Brain microvascular endothelial cell (primary cell): ENCODE data around the gene VSTM2B.

Experiments used
- DNase-seq: peaks from one replicate; pipeline ENCODE4 v3.0.0-alpha.2; 2020
- H3K27ac ChIP-seq: fragments of 250-450 bp; sonication (Bioruptor Pico); 2 replicates; pipeline ENCODE4 v1.5.1; 2020; ENCODE audit warnings: mild to moderate bottlenecking, moderate library complexity
- H3K27me3 ChIP-seq: fragments of 250-450 bp; sonication (Bioruptor Pico); replicated peaks from 2 replicates; pipeline ENCODE4 v1.5.1; 2020; ENCODE audit warnings: mild to moderate bottlenecking
- H3K36me3 ChIP-seq: fragments of 250-450 bp; sonication (Bioruptor Pico); replicated peaks from 2 replicates; pipeline ENCODE4 v1.5.1; 2020; ENCODE audit warnings: mild to moderate bottlenecking
- H3K4me3 ChIP-seq: 2 replicates; pipeline ENCODE4 v1.5.1; 2011; ENCODE audit warnings: low read depth, mild to moderate bottlenecking, control low read depth, low read length, moderate library complexity
- CTCF ChIP-seq: IDR thresholded peaks from 2 replicates; pipeline ENCODE4 v1.5.1; 2011; ENCODE audit warnings: low read depth, mild to moderate bottlenecking, moderate library complexity, low read length, control low read depth, inconsistent platforms; ENCODE audit errors: missing control alignments
- in situ Hi-C: cut with HindIII; loops from 2 replicates; pipeline ENCODE4 v1.10.0; 2017; ENCODE audit warnings: low sequenced_read_pairs, low pct_ligation_motif_present

Gene VSTM2B

GRCh38 chr19:29591670-29592069 lies 65.9 kb downstream of the VSTM2B start:
- H3K4me3 ChIP-seq = no peak overlapping the region
- in situ Hi-C loops = no loop called here
- no peak for DNase-seq
- H3K27ac ChIP-seq = no peak overlapping the region
- no peak for TF ChIP-seq CTCF
- no peaks in the 10 kb centered on the region for H3K27me3 ChIP-seq
- no peaks in the 10 kb centered on the region for H3K36me3 ChIP-seq

GRCh38 chr19:29593869-29594268 lies 68.1 kb downstream of the VSTM2B start:
- no peak for TF ChIP-seq CTCF
- in situ Hi-C loops = no loop called here
- H3K27ac ChIP-seq = no peak overlapping the region
- no peak for DNase-seq
- no peaks in the 10 kb centered on the region for H3K27me3 ChIP-seq
- H3K4me3 ChIP-seq = no peak overlapping the region
- no peaks in the 10 kb centered on the region for H3K36me3 ChIP-seq

GRCh38 chr19:29596080-29596727 lies 70.4 kb downstream of the VSTM2B start:
- no peak for TF ChIP-seq CTCF
- Histone ChIP-seq H3K27me3 (no peaks in the 10 kb centered on the region), H3K36me3 (no peaks in the 10 kb centered on the region), H3K4me3 (no peak overlapping the region), H3K27ac (no peak overlapping the region)
- no peak for DNase-seq
- in situ Hi-C loops = no loop called here

GRCh38 chr19:29596885-29597525 lies 71.2 kb downstream of the VSTM2B start:
- Histone ChIP-seq H3K27me3 (no peaks in the 10 kb centered on the region), H3K4me3 (no peak overlapping the region), H3K36me3 (no peaks in the 10 kb centered on the region), H3K27ac (no peak overlapping the region)
- in situ Hi-C loops = no loop called here
- TF ChIP-seq CTCF = peak; percentile 56
- peak; percentile 9 for DNase-seq

GRCh38 chr19:29598036-29598435 lies 72.2 kb downstream of the VSTM2B start:
- Histone ChIP-seq H3K27me3 (no peaks in the 10 kb centered on the region), H3K36me3 (no peaks in the 10 kb centered on the region), H3K4me3 (no peak overlapping the region), H3K27ac (no peak overlapping the region)
- in situ Hi-C loops = no loop called here
- TF ChIP-seq CTCF = no peak
- DNase-seq = no peak
